Esophagus muscularis mucosa (tissue), 4 donors: Measurements from ENCODE around the gene PACSIN3. TPM values are rescaled to one million over a fixed set of nuclear protein-coding genes. Genes with fewer than 3 reads are reported as not detected.

ENCODE experiments used
- DNase-seq: peaks from one replicate; pipeline ENCODE4 v3.0.0-alpha.2; 2017; ENCODE audit errors: extremely low spot score
- H3K27ac ChIP-seq, 4 donors: fragments of 200-600 bp; sonication (generic); replicated peaks in 1 of 4; 1 replicate in 3 of 4; 2 replicates in 1 of 4; pipeline ENCODE4 v1.5.1; 2016 to 2019; ENCODE audit warnings: mild to moderate bottlenecking in 1 of 4
- H3K27me3 ChIP-seq, 4 donors: fragments of 200-600 bp; sonication (generic); one replicate each; pipeline versions ENCODE4 v1.5.1 to v1.6.0; 2016 to 2019
- H3K36me3 ChIP-seq, 4 donors: fragments of 200-600 bp; sonication (generic); one replicate each; pipeline ENCODE4 v1.5.1; 2016 to 2019
- H3K4me1 ChIP-seq, 4 donors: fragments of 200-600 bp; sonication (generic); one replicate each; pipeline ENCODE4 v1.5.1; 2016 to 2019
- H3K4me3 ChIP-seq, 4 donors: fragments of 200-600 bp; sonication (generic); 1 replicate in 2 of 4; 2 replicates in 2 of 4; pipeline ENCODE4 v1.5.1; 2016 to 2019; ENCODE audit warnings: mild to moderate bottlenecking in 4 of 4, moderate library complexity in 1 of 4
- H3K9me3 ChIP-seq, 4 donors: fragments of 200-600 bp; sonication (generic); 1 replicate in 3 of 4; 2 replicates in 1 of 4; pipeline ENCODE4 v1.5.1; 2016 to 2019
- CTCF ChIP-seq, 3 experiments: fragments of 200-600 bp in 2 of 3; fragments of 450-650 bp in 1 of 3; sonication (generic) in 2 of 3; IDR thresholded peaks; one replicate each; pipeline ENCODE4 v1.5.1; 2017 to 2019; ENCODE audit warnings: antibody characterized with exemption in 3 of 3, mild to moderate bottlenecking in 2 of 3, moderate library complexity in 1 of 3
- EP300 ChIP-seq: sonication (generic); formaldehyde crosslinking; IDR thresholded peaks from one replicate; pipeline ENCODE4 v1.6.1; 2017; ENCODE audit warnings: antibody characterized with exemption
- POLR2A ChIP-seq: fragments of 450-650 bp; IDR thresholded peaks from one replicate; pipeline ENCODE4 v1.6.1; 2017; ENCODE audit warnings: antibody characterized with exemption, moderate library complexity, mild to moderate bottlenecking, low read depth
- POLR2AphosphoS5 ChIP-seq, 2 donors: sonication (generic); formaldehyde crosslinking; IDR thresholded peaks; one replicate each; pipeline ENCODE4 v1.6.1; 2017; ENCODE audit warnings: antibody characterized with exemption in 2 of 2
- WGBS: methylation state at CpG from one replicate; pipeline ENCODE4 v1.1.5; 2018; 5-methylcytosine and 5-hydroxymethylcytosine counted together
- intact Hi-C: fragments of 100-400 bp; cut with DNase I; formaldehyde crosslinking; loops from one replicate; pipeline ENCODE4 v1.15.1; 2023
- total RNA-seq, 4 donors: library from RNA; depleted of rRNA; stranded (reverse); fragments of >200 nt; gene quantifications; one replicate each; pipeline versions ENCODE4 v1.1.0 to v1.2.1, GENCODE V29; 2016

The PACSIN3 gene
- total RNA-seq, 4 donors from 2014 or later, result 43.6 to 89.9 (median 56.0) TPM

DNA sequence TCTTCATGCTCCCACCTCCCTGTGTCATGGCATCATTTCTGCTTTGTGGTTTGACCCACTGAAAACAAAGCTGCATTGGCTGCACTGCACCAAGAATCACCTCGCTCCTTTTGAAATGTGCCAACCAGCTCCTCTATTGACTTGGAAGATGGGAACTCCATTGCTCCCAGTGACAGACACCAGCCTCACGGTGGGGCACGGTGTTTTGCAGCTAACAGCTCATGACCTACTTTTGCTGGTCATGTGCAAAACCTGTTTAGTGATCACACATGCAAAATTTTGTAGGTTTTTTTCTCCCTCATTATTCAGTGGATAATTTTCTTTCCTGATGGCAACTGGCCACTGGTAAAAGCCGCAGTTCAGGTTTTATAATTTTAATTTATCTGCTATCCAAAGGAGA lies 46.4 kb downstream of the PACSIN3 start:
- no peaks in the 10 kb centered on the region for H3K9me3 ChIP-seq
- DNase-seq, result no peak
- no peaks in the 10 kb centered on the region for H3K27me3 ChIP-seq
- no peak overlapping the region for H3K4me3 ChIP-seq
- 89% methylated on average over 4 of the region's 4 CpGs for WGBS
- peaks cover 0 to 12% (median 11%) of the 10 kb centered on the region in 4 donors for H3K4me1 ChIP-seq
- TF ChIP-seq POLR2AphosphoS5 (IDR thresholded peaks at IDR 0.05) (no peak), POLR2A (no peak), CTCF (IDR thresholded peaks at IDR 0.05) (no peak), EP300 (no peak)
- intact Hi-C loops, result no loop called here
- H3K36me3 ChIP-seq, result peaks cover 8 to 22% (median 16%) of the 10 kb centered on the region in 4 donors
- H3K27ac ChIP-seq, result no peak overlapping the region

- H3K4me1 ChIP-seq, result peaks cover 0 to 1% (median under 1%) of the 10 kb centered on the region in 4 donors
- H3K36me3 ChIP-seq, result peaks cover 8 to 22% (median 16%) of the 10 kb centered on the region in 4 donors
- intact Hi-C loops, result no loop called here
- H3K27me3 ChIP-seq, result no peaks in the 10 kb centered on the region
- DNase-seq, result no peak
- H3K27ac ChIP-seq, result no peak overlapping the region
- H3K9me3 ChIP-seq, result no peaks in the 10 kb centered on the region
- 100% methylated on average over 2 of the region's 2 CpGs for WGBS
- no peak overlapping the region for H3K4me3 ChIP-seq
- TF ChIP-seq POLR2AphosphoS5 (IDR thresholded peaks at IDR 0.05) (no peak), CTCF (IDR thresholded peaks at IDR 0.05) (no peak), POLR2A (no peak), EP300 (no peak)
These were observed 48.8 kb downstream of the PACSIN3 start for GRCh38 chr11:47137476-47137875.

DNA sequence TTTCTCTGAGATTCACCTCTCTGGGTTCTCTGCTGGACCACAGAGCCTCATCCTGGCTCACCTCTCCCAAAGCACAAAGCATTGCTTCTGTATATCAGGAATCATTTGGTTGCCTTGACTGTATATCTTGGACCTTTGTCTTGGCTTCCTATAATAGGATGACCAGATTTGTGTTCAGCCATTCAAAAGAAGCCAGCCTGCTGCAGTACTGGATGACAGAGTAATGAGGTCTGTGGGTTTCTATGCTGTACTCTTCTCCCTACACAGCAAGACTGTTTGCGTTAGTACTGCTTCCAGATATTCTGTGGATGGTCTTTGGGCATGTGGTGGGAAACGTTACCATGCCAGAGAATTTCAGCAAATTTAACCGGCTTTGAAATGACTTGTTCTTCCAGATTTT lies 49.3 kb downstream of the PACSIN3 start:
- 84% methylated on average over 3 of the region's 3 CpGs for WGBS
- DNase-seq, result no peak

GRCh38 chr11:47136327-47136726 lies 49.9 kb downstream of the PACSIN3 start:
- H3K36me3 ChIP-seq, result peaks cover 8 to 22% (median 16%) of the 10 kb centered on the region in 4 donors
- 89% methylated on average over 3 of the region's 3 CpGs for WGBS
- H3K27ac ChIP-seq, result no peak overlapping the region
- intact Hi-C loops, result no loop called here
- H3K27me3 ChIP-seq, result no peaks in the 10 kb centered on the region
- DNase-seq, result no peak
- no peaks in the 10 kb centered on the region for H3K9me3 ChIP-seq
- H3K4me1 ChIP-seq, result no peaks in the 10 kb centered on the region
- no peak overlapping the region for H3K4me3 ChIP-seq
- TF ChIP-seq EP300, result no peak
- no peak for TF ChIP-seq CTCF (IDR thresholded peaks at IDR 0.05)
- TF ChIP-seq POLR2A, result no peak
- no peak for TF ChIP-seq POLR2AphosphoS5 (IDR thresholded peaks at IDR 0.05)

More for the DNA sequence above, 49.3 kb downstream of the PACSIN3 start:
- no peak overlapping the region for H3K4me3 ChIP-seq
- peaks cover 8 to 22% (median 16%) of the 10 kb centered on the region in 4 donors for H3K36me3 ChIP-seq
- no peak overlapping the region for H3K27ac ChIP-seq
- intact Hi-C loops, result no loop called here
- TF ChIP-seq POLR2AphosphoS5 (IDR thresholded peaks at IDR 0.05), result no peak
- TF ChIP-seq EP300, result no peak
- no peak for TF ChIP-seq CTCF (IDR thresholded peaks at IDR 0.05)
- no peak for TF ChIP-seq POLR2A
- H3K4me1 ChIP-seq, result no peaks in the 10 kb centered on the region
- no peaks in the 10 kb centered on the region for H3K9me3 ChIP-seq
- H3K27me3 ChIP-seq, result no peaks in the 10 kb centered on the region

GRCh38 chr11:47132981-47133380 lies 53.3 kb downstream of the PACSIN3 start:
- Histone ChIP-seq H3K9me3 (no peaks in the 10 kb centered on the region), H3K4me1 (no peaks in the 10 kb centered on the region), H3K36me3 (peaks cover 6 to 13% (median 10%) of the 10 kb centered on the region in 4 donors), H3K4me3 (no peak overlapping the region), H3K27me3 (no peaks in the 10 kb centered on the region), H3K27ac (no peak overlapping the region)
- TF ChIP-seq POLR2A (no peak), POLR2AphosphoS5 (IDR thresholded peaks at IDR 0.05) (no peak), CTCF (IDR thresholded peaks at IDR 0.05) (no peak), EP300 (no peak)
- intact Hi-C loops, result no loop called here
- DNase-seq, result no peak
- 100% methylated on average over 1 of the region's 1 CpG for WGBS
